GM18526 (cell line): Measurements from ENCODE around the gene RBM47.

Source experiments
- POLR2A ChIP-seq: IDR thresholded peaks from 3 replicates; pipeline ENCODE4 v1.6.1; 2011; ENCODE audit not compliant: insufficient read length; ENCODE audit errors: extremely low read depth

The RBM47 gene

GRCh38 chr4:40583850-40584439 lies 45.7 kb downstream of the RBM47 start:
- TF ChIP-seq POLR2A: no peak

- no peak for TF ChIP-seq POLR2A
Measured at GRCh38 chr4:40582413-40582812, 47.3 kb downstream of the RBM47 start.

- TF ChIP-seq POLR2A: no peak
Measured at GRCh38 chr4:40581254-40582140, 48.2 kb downstream of the RBM47 start.

GRCh38 chr4:40579983-40580382 lies 49.7 kb downstream of the RBM47 start:
- TF ChIP-seq POLR2A: no peak

- no peak for TF ChIP-seq POLR2A
Measured at GRCh38 chr4:40577588-40578253, 51.9 kb downstream of the RBM47 start.

- no peak for TF ChIP-seq POLR2A
Measured at GRCh38 chr4:40576651-40577480, 52.8 kb downstream of the RBM47 start.

GRCh38 chr4:40575846-40576245 lies 53.8 kb downstream of the RBM47 start:
- TF ChIP-seq POLR2A: no peak

GRCh38 chr4:40573593-40574311 lies 55.9 kb downstream of the RBM47 start:
- no peak for TF ChIP-seq POLR2A

- no peak for TF ChIP-seq POLR2A
Measured at GRCh38 chr4:40572692-40573310, 56.9 kb downstream of the RBM47 start.

- no peak for TF ChIP-seq POLR2A
Measured at GRCh38 chr4:40571208-40571607, 58.5 kb downstream of the RBM47 start.

- TF ChIP-seq POLR2A: no peak
Measured at GRCh38 chr4:40570348-40571077, 59.2 kb downstream of the RBM47 start.

GRCh38 chr4:40564815-40565483 lies 64.7 kb downstream of the RBM47 start:
- TF ChIP-seq POLR2A: no peak

- no peak for TF ChIP-seq POLR2A
Measured at GRCh38 chr4:40564004-40564403, 65.7 kb downstream of the RBM47 start.
